LoVo (cell line): ENCODE data around the gene ABCB8.
"Not testable (repeated sequence)": the region's sequence is repeated elsewhere in the genome, so short reads cannot be mapped to it uniquely, and the experiment has no call there.

Experiments
- DNase-seq: peaks from one replicate; pipeline ENCODE4 v3.0.0-alpha.2; 2016; ENCODE audit warnings: low spot score

Gene ABCB8

GRCh38 chr7:150998341-150998740 lies 29.9 kb upstream of the ABCB8 start:
- DNase-seq, result no peak

- no peak for DNase-seq
Measured at GRCh38 chr7:150999001-150999400, 29.2 kb upstream of the ABCB8 start.

- DNase-seq, result no peak
Measured at GRCh38 chr7:150999497-151000230, 28.6 kb upstream of the ABCB8 start.

GRCh38 chr7:151000897-151001495 lies 27.3 kb upstream of the ABCB8 start:
- DNase-seq, result no peak

GRCh38 chr7:151001546-151001945 lies 26.7 kb upstream of the ABCB8 start:
- DNase-seq, result no peak

DNA sequence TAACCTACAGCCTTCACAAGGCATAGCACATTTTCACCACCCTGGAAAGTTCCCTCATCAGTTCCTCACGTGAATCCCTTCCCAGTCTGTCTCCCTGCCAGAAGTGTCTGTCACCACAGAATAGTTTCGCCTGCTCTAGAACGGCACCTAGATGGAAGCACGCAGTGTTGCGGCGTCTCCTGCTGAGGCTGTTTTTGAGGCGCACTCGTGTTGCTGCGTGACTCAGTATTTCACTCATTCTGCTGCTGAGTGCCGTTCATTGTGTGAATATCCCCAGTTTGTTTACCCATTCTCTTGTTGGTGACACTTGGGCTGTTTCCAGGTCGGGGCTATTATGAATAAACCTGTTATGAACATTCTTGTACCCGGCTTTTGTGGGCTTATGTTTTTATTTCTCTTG lies 24.7 kb upstream of the ABCB8 start:
- no peak for DNase-seq

DNA sequence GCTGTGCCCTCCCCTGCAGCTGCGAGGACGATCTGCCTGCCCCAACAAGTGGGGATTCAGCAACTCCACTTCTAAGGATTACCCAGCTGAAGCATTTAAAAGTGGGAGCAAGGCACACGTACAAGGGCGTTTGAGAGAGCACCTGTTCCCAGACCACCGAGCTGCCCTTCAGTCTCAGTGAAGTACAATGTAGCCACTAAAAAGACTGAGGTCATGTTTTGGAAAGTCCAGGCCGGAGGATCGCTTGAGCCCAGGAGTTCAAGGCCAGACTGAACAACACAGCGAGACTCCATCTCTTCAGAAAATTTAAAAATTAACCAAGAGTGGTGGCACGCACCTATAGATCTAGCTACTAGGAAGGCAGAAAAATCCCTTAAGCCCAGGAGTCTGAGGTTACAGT lies 22.7 kb upstream of the ABCB8 start:
- DNase-seq, result no peak

DNA sequence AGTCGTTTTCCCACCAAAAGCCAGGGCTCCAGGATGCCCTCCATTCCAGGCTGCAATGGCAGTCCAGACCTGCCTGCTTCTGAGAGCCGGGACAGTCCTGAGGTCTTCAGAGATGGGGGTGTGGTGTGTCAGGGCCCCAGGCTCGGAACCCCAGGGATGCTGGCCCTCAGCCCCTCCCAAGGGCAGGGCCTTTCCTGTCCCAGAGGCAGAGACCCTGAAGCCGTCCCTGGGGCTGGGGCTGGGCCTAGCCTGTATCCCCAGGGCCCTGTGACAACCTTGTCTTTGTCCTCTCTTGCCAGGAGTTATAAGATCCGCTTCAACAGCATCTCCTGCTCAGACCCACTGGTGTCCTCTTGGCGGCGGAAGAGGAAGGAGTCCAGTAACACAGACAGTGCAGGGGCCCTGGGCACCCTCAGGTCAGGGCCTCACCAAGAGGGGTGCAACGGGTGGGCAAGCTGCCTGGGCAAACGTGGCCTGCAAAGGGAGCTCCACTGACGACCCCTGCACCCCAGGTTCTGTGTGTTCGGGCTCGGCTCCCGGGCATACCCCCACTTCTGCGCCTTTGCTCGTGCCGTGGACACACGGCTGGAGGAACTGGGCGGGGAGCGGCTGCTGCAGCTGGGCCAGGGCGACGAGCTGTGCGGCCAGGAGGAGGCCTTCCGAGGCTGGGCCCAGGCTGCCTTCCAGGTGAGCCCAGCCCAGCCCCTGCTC lies 21.5 kb upstream of the ABCB8 start:
- DNase-seq, result no peak

DNA sequence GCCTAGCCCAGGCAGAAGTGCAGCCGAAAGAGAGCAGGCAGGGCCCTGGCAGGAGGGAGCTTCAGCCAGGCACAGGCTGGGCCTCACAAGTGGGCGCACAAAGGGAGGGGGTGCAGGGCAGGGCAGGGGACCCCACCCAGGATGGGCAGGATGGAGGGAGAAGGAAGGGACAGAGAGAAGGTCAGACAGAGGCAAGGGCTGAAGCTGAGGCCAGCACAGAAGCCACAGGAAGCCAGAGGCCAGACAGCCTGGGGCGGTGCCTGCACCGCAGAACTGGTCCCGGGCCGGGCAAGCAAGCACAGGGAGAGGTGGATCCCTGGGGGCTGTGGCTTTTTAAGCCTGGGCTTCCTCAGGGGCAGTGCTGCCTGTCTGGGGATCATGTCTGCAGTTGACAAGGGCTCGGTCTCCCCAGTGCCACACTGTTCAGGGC lies 20.8 kb upstream of the ABCB8 start:
- DNase-seq, result no peak

DNA sequence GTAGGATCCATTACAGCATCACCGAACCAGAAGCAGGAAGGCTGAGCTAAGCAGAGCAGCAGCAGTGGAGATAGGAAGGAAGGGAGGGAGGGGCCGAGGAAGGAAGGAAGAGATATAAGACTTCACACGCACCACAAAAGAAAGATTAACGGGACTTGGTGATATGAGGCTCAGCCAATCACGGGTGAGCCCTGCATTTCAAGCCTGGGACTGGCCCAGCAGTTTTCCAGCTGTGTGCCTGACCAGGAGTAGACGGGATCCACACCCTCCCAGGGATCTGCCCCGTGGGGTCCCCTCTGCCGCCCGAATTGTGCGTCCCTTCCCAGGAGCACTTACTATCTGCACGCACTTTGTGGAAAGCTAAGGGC lies 20.1 kb upstream of the ABCB8 start:
- no peak for DNase-seq

GRCh38 chr7:151008511-151009323 lies 19.5 kb upstream of the ABCB8 start:
- DNase-seq, result peak; percentile 86

GRCh38 chr7:151009327-151010036 lies 18.8 kb upstream of the ABCB8 start:
- no peak for DNase-seq

DNA sequence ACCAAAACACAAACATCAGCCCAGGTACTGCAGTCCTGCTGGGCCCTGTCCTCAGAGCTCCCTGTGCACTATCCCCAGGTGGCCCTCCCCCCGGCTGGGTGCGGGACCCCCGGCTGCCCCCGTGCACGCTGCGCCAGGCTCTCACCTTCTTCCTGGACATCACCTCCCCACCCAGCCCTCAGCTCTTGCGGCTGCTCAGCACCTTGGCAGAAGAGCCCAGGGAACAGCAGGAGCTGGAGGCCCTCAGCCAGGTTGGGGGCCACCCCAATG lies 18.3 kb upstream of the ABCB8 start:
- DNase-seq, result no peak

- DNase-seq, result no peak
Measured at GRCh38 chr7:151010307-151011096, 17.7 kb upstream of the ABCB8 start.

DNA sequence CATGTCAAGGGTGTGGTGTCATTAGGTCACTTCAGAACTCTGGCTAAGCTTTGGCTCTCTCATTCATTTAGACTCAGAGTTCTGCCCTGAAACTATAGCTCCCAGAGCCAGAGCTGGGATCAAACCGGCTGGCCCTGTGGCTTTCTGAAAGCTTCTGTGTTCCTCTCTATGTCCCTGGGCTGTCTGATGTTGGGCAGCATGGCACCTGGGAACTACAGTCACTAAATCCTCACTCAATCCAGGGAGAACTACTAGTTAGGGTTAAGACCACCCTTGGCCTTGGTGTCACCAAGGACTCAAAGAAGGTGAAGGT lies 17.2 kb upstream of the ABCB8 start:
- no peak for DNase-seq

DNA sequence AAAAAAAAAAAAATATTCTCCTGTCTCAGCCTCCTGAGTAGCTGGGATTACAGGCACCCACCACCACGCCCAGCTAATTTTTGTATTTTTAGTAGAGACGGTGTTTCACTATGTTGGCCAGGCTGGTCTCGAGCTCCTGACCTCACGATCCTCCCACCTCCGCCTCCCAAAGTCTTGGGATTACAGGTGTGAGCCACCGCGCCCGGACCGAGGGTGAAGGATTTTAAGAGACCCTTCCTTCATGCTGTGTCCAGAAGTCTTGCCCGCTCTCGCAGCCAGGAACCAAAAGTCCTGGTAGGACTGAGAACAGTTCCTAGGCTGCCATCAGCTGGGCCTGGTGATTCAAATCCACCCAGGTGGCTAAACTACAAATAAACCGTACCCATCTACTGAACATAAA lies 16.6 kb upstream of the ABCB8 start:
- not testable (repeated sequence) for DNase-seq

GRCh38 chr7:151012031-151012692 lies 16.1 kb upstream of the ABCB8 start:
- DNase-seq, result peak; percentile 46

- no peak for DNase-seq
Measured at GRCh38 chr7:151012911-151013347, 15.3 kb upstream of the ABCB8 start.

DNA sequence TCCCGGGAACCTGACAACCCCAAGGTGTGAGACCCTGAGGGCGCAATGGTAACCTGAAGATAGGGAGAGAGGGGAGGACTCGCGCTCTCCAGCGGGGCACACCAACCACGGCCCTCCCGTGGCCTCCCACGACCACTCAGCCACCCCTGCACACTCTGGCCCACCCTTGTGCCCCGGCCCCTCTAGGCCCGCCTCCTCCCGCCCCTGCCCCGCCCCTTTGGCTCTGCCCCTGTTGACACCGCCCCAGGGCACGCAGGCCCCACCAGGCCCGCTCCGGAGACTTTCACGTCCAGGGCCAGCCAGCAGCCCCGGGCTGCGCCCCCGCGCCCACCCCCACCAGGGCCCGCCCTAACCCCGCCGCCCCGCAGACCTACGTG lies 14.9 kb upstream of the ABCB8 start:
- no peak for DNase-seq

DNA sequence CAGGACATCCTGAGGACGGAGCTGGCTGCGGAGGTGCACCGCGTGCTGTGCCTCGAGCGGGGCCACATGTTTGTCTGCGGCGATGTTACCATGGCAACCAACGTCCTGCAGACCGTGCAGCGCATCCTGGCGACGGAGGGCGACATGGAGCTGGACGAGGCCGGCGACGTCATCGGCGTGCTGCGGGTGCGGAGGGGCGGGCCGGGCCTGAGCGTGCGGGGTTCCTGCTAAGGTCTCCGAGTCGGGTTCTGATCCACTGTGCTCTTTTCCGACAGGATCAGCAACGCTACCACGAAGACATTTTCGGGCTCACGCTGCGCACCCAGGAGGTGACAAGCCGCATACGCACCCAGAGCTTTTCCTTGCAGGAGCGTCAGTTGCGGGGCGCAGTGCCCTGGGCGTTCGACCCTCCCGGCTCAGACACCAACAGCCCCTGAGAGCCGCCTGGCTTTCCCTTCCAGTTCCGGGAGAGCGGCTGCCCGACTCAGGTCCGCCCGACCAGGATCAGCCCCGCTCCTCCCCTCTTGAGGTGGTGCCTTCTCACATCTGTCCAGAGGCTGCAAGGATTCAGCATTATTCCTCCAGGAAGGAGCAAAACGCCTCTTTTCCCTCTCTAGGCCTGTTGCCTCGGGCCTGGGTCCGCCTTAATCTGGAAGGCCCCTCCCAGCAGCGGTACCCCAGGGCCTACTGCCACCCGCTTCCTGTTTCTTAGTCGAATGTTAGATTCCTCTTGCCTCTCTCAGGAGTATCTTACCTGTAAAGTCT lies 14.3 kb upstream of the ABCB8 start:
- DNase-seq, result no peak
